ENCODE data around the gene PLCB1.
A peak's percentile ranks its signal among the peaks of the same experiment; 100 is the strongest.
"Not testable (repeated sequence)": the region's sequence is repeated elsewhere in the genome, so short reads cannot be mapped to it uniquely, and the experiment has no call there.

The PLCB1 gene

GRCh38 chr20:8443464-8444072, 311.5 kb downstream of the PLCB1 start:
- DNase-seq (ENCODE audit: low spot score), result no peak

GRCh38 chr20:8447262-8448120, 315.4 kb downstream of the PLCB1 start:
- no peak for DNase-seq (ENCODE audit: low spot score)

- DNase-seq (ENCODE audit: low spot score), result peak; percentile 14
Measured at GRCh38 chr20:8449123-8449522, 317.1 kb downstream of the PLCB1 start.

GRCh38 chr20:8454137-8454712, 322.2 kb downstream of the PLCB1 start:
- no peak for DNase-seq (ENCODE audit: low spot score)

GRCh38 chr20:8456765-8457164, 324.7 kb downstream of the PLCB1 start:
- no peak for DNase-seq (ENCODE audit: low spot score)

GRCh38 chr20:8457978-8458377, 325.9 kb downstream of the PLCB1 start:
- DNase-seq (ENCODE audit: low spot score), result no peak

- DNase-seq (ENCODE audit: low spot score), result no peak
Measured at GRCh38 chr20:8461186-8461585, 329.1 kb downstream of the PLCB1 start.

- no peak for DNase-seq (ENCODE audit: low spot score)
Measured at GRCh38 chr20:8464368-8464767, 332.3 kb downstream of the PLCB1 start.

GRCh38 chr20:8466781-8467180, 334.7 kb downstream of the PLCB1 start:
- not testable (repeated sequence) for DNase-seq (ENCODE audit: low spot score)

- DNase-seq (ENCODE audit: low spot score), result no peak
Measured at GRCh38 chr20:8470156-8470555, 338.1 kb downstream of the PLCB1 start.

GRCh38 chr20:8471465-8471864, 339.4 kb downstream of the PLCB1 start:
- DNase-seq (ENCODE audit: low spot score), result no peak

GRCh38 chr20:8473459-8473858, 341.4 kb downstream of the PLCB1 start:
- DNase-seq (ENCODE audit: low spot score), result no peak

GRCh38 chr20:8474027-8474668, 342.1 kb downstream of the PLCB1 start:
- DNase-seq (ENCODE audit: low spot score), result no peak

GRCh38 chr20:8476021-8476420, 344.0 kb downstream of the PLCB1 start:
- DNase-seq (ENCODE audit: low spot score), result no peak

GRCh38 chr20:8480597-8480996, 348.5 kb downstream of the PLCB1 start:
- no peak for DNase-seq (ENCODE audit: low spot score)

GRCh38 chr20:8487696-8488095, 355.6 kb downstream of the PLCB1 start:
- no peak for DNase-seq (ENCODE audit: low spot score)

- no peak for DNase-seq (ENCODE audit: low spot score)
Measured at GRCh38 chr20:8489094-8489883, 357.2 kb downstream of the PLCB1 start.

- DNase-seq (ENCODE audit: low spot score), result no peak
Measured at GRCh38 chr20:8490076-8490830, 358.2 kb downstream of the PLCB1 start.

GRCh38 chr20:8492173-8492572, 360.1 kb downstream of the PLCB1 start:
- no peak for DNase-seq (ENCODE audit: low spot score)

GRCh38 chr20:8498571-8498970, 366.5 kb downstream of the PLCB1 start:
- no peak for DNase-seq (ENCODE audit: low spot score)

GRCh38 chr20:8504030-8504429, 372.0 kb downstream of the PLCB1 start:
- no peak for DNase-seq (ENCODE audit: low spot score)

Measured in pons (tissue), 1 donor.